Activated CD8-positive, alpha-beta memory T cell treated with anti-CD3 and anti-CD28 coated beads for 1 hour (primary cell): ENCODE data around the gene PTPRN2.
"Not testable (repeated sequence)": the region's sequence is repeated elsewhere in the genome, so short reads cannot be mapped to it uniquely, and the experiment has no call there.

Experiments
- DNase-seq, 2 donors: peaks; one replicate each; pipeline ENCODE4 v3.0.0-alpha.2; 2020; ENCODE audit warnings: low read depth in 1 of 2; ENCODE audit errors: extremely low read depth in 1 of 2

The PTPRN2 gene

GRCh38 chr7:157565981-157566630 lies 1021.5 kb downstream of the PTPRN2 start:
- DNase-seq: no peak

- DNase-seq: no peak
Observed at GRCh38 chr7:157565201-157565626, 1022.4 kb downstream of the PTPRN2 start.

GRCh38 chr7:157564517-157565177 lies 1023.0 kb downstream of the PTPRN2 start:
- DNase-seq: no peak

- not testable (repeated sequence) for DNase-seq
Observed at GRCh38 chr7:157563467-157564135, 1024.0 kb downstream of the PTPRN2 start.

- DNase-seq: not testable (repeated sequence)
Observed at GRCh38 chr7:157562522-157563398, 1024.9 kb downstream of the PTPRN2 start.

- no peak for DNase-seq
Observed at GRCh38 chr7:157561816-157562410, 1025.7 kb downstream of the PTPRN2 start.

GRCh38 chr7:157561523-157561785 lies 1026.2 kb downstream of the PTPRN2 start:
- no peak for DNase-seq

GRCh38 chr7:157560710-157561522 lies 1026.7 kb downstream of the PTPRN2 start:
- no peak for DNase-seq

- no peak for DNase-seq
Observed at GRCh38 chr7:157560258-157560654, 1027.4 kb downstream of the PTPRN2 start.

- no peak for DNase-seq
Observed at GRCh38 chr7:157559596-157560257, 1027.9 kb downstream of the PTPRN2 start.

GRCh38 chr7:157558875-157559595 lies 1028.6 kb downstream of the PTPRN2 start:
- DNase-seq: no peak

- DNase-seq: no peak
Observed at GRCh38 chr7:157558516-157558874, 1029.1 kb downstream of the PTPRN2 start.

GRCh38 chr7:157558061-157558460 lies 1029.6 kb downstream of the PTPRN2 start:
- DNase-seq: no peak

GRCh38 chr7:157557263-157557662 lies 1030.4 kb downstream of the PTPRN2 start:
- DNase-seq: no peak

GRCh38 chr7:157556642-157556944 lies 1031.0 kb downstream of the PTPRN2 start:
- DNase-seq: no peak

- DNase-seq: no peak
Observed at GRCh38 chr7:157555944-157556641, 1031.5 kb downstream of the PTPRN2 start.

GRCh38 chr7:157555313-157555712 lies 1032.3 kb downstream of the PTPRN2 start:
- DNase-seq: no peak

GRCh38 chr7:157554393-157555238 lies 1033.0 kb downstream of the PTPRN2 start:
- no peak for DNase-seq
